IMR-90 (cell line): ENCODE measurements around the gene GOT2. TPM values are rescaled to one million over a fixed set of nuclear protein-coding genes. Genes with fewer than 3 reads are reported as not detected.

Experiments
- ATAC-seq: fragments of 200-7000 bp; cut with Tn5 transposase; 2 replicates; pipeline ENCODE4 v1.9.1; 2020; ENCODE audit warnings: low read depth, mild to moderate bottlenecking, moderate library complexity
- BruUV-seq: library from RNA; stranded (reverse); fragments of 400-500 nt; replicated peaks from 2 replicates; lab custom pipeline; 2021; lab: Mats Ljungman, UMichigan
- CTCF ChIA-PET: fragments of 300-600 bp; formaldehyde crosslinking; extraction: SDS; loops from one replicate; lab custom pipeline; 2021; ENCODE audit warnings: antibody characterized with exemption; lab: Yijun Ruan, JAX
- POLR2A ChIA-PET: fragments of 300-600 bp; sonication (Branson Sonifier 250); formaldehyde crosslinking; loops from one replicate; lab custom pipeline; 2022; ENCODE audit warnings: antibody characterized with exemption; ENCODE audit not compliant: unreplicated experiment; lab: Charles Lee
- DNase-seq: peaks from one replicate; pipeline ENCODE4 v3.0.0; 2013
- H2AFZ ChIP-seq: replicated peaks from 2 replicates; pipeline ENCODE3; 2013; ENCODE audit warnings: low read length, mild to moderate bottlenecking; ENCODE audit not compliant: poor library complexity
- H2AK5ac ChIP-seq: 2 replicates; pipeline ENCODE4 v1.6.1; 2013; ENCODE audit warnings: low read depth, low read length, inconsistent platforms
- H2AK9ac ChIP-seq: replicated peaks from 2 replicates; pipeline ENCODE3; 2013; ENCODE audit warnings: mild to moderate bottlenecking, low read depth, low read length, moderate library complexity; ENCODE audit not compliant: poor library complexity
- H2BK120ac ChIP-seq: 2 replicates; pipeline ENCODE4 v1.6.1; 2013; ENCODE audit warnings: low read depth, low read length, inconsistent platforms
- H2BK15ac ChIP-seq: 3 replicates; pipeline ENCODE4 v1.6.1; 2013; ENCODE audit warnings: low read depth, low read length, inconsistent platforms
- H2BK20ac ChIP-seq: 2 replicates; pipeline ENCODE4 v1.6.1; 2013; ENCODE audit warnings: low read depth, mild to moderate bottlenecking, inconsistent platforms, low read length, moderate library complexity
- H2BK5ac ChIP-seq: 2 replicates; pipeline ENCODE4 v1.6.1; 2013; ENCODE audit warnings: mild to moderate bottlenecking, low read depth, low read length, inconsistent platforms; ENCODE audit not compliant: poor library complexity, severe bottlenecking
- H3K14ac ChIP-seq: replicated peaks from 2 replicates; pipeline ENCODE4 v1.6.1; 2013; ENCODE audit warnings: low read depth, low read length, inconsistent platforms
- H3K18ac ChIP-seq: 2 replicates; pipeline ENCODE4 v1.6.1; 2013; ENCODE audit warnings: low read depth, low read length, control low read depth
- H3K23ac ChIP-seq: 2 replicates; pipeline ENCODE4 v1.6.1; 2013; ENCODE audit warnings: low read depth, low read length, inconsistent platforms
- H3K27ac ChIP-seq: 2 replicates; pipeline ENCODE4 v1.5.1; 2013; ENCODE audit warnings: mild to moderate bottlenecking, control low read depth, low read length; ENCODE audit not compliant: insufficient read depth
- H3K27me3 ChIP-seq: 2 replicates; pipeline ENCODE4 v1.6.1; 2013; ENCODE audit warnings: low read length; ENCODE audit not compliant: control insufficient read depth, insufficient read depth
- H3K36me3 ChIP-seq: 2 replicates; pipeline ENCODE4 v1.6.1; 2013; ENCODE audit warnings: low read length, mixed read lengths; ENCODE audit not compliant: control insufficient read depth, insufficient read depth
- H3K4ac ChIP-seq: 2 replicates; pipeline ENCODE4 v1.6.1; 2013; ENCODE audit warnings: low read depth, low read length, inconsistent platforms
- H3K4me1 ChIP-seq: 2 replicates; pipeline ENCODE4 v1.6.1; 2013; ENCODE audit warnings: low read length, mixed read lengths; ENCODE audit not compliant: control insufficient read depth, insufficient read depth
- H3K4me2 ChIP-seq: 2 replicates; pipeline ENCODE4 v1.6.1; 2013; ENCODE audit warnings: low read depth, mild to moderate bottlenecking, control low read depth, low read length, moderate library complexity
- H3K4me3 ChIP-seq: 2 replicates; pipeline ENCODE4 v1.5.1; 2013; ENCODE audit warnings: low read depth, mild to moderate bottlenecking, control low read depth, low read length, moderate library complexity; ENCODE audit not compliant: insufficient read depth
- H3K56ac ChIP-seq: 2 replicates; pipeline ENCODE4 v1.6.1; 2013; ENCODE audit warnings: low read length, inconsistent platforms; ENCODE audit not compliant: insufficient read depth; ENCODE audit errors: extremely low read depth
- H3K79me1 ChIP-seq, 2 experiments: 2 replicates each; pipeline ENCODE4 v1.6.1; 2013; ENCODE audit warnings: low read length in 2 of 2, inconsistent platforms in 1 of 2, low read depth in 1 of 2
- H3K9ac ChIP-seq: 2 replicates; pipeline ENCODE4 v1.6.1; 2013; ENCODE audit warnings: low read depth, low read length, control low read depth
- H3K9me1 ChIP-seq: 2 replicates; pipeline ENCODE4 v1.6.1; 2013; ENCODE audit warnings: low read length, inconsistent platforms; ENCODE audit not compliant: insufficient read depth
- H3K9me3 ChIP-seq: 2 replicates; pipeline ENCODE4 v1.6.1; 2013; ENCODE audit warnings: low read length; ENCODE audit not compliant: control insufficient read depth, insufficient read depth
- H4K20me1 ChIP-seq: 2 replicates; pipeline ENCODE4 v1.6.1; 2013; ENCODE audit warnings: low read length, inconsistent platforms; ENCODE audit not compliant: insufficient read depth
- H4K5ac ChIP-seq: 2 replicates; pipeline ENCODE4 v1.6.1; 2013; ENCODE audit warnings: mild to moderate bottlenecking, low read depth, low read length, control low read depth
- H4K8ac ChIP-seq, 2 experiments: 2 replicates each; pipeline ENCODE4 v1.6.1; 2013; ENCODE audit warnings: low read depth in 2 of 2, low read length in 2 of 2, control low read depth in 1 of 2, inconsistent platforms in 1 of 2
- H4K91ac ChIP-seq: 2 replicates; pipeline ENCODE4 v1.6.1; 2013; ENCODE audit warnings: low read depth, low read length, inconsistent platforms; ENCODE audit not compliant: insufficient read depth
- CHD1 ChIP-seq: IDR thresholded peaks from 2 replicates; pipeline ENCODE4 v1.6.1; 2012; ENCODE audit warnings: low read depth, low read length, improper control_type of control experiment
- ELK1 ChIP-seq: fragments of 150-350 bp; IDR thresholded peaks from 2 replicates; pipeline ENCODE4 v1.6.1; 2016; ENCODE audit warnings: low read depth, mild to moderate bottlenecking, low read length, moderate library complexity, borderline replicate concordance
- MAFK ChIP-seq: IDR thresholded peaks from 2 replicates; pipeline ENCODE4 v1.6.1; 2012; ENCODE audit warnings: low read depth, low read length, improper control_type of control experiment
- MXI1 ChIP-seq: IDR thresholded peaks from 2 replicates; pipeline ENCODE4 v1.6.1; 2012; ENCODE audit warnings: low read depth, mild to moderate bottlenecking, low read length, moderate library complexity, borderline replicate concordance
- NFE2L2 ChIP-seq: fragments of 150-350 bp; IDR thresholded peaks from 2 replicates; pipeline ENCODE4 v1.6.1; 2016; ENCODE audit warnings: low read depth, mild to moderate bottlenecking, low read length
- POLR2A ChIP-seq: IDR thresholded peaks from 2 replicates; pipeline ENCODE4 v1.6.1; 2012; ENCODE audit warnings: mild to moderate bottlenecking, low read depth, low read length
- RFX5 ChIP-seq: IDR thresholded peaks from 2 replicates; pipeline ENCODE4 v1.8.0; 2012; ENCODE audit warnings: low read depth, mild to moderate bottlenecking, low read length, moderate library complexity
- SMC3 ChIP-seq: fragments of 150-350 bp; IDR thresholded peaks from 2 replicates; pipeline ENCODE4 v1.6.1; 2016; ENCODE audit warnings: low read depth, mild to moderate bottlenecking, antibody characterized with exemption, low read length, moderate library complexity
- dilution Hi-C: fragments of 300-500 bp; cut with HindIII; formaldehyde crosslinking; loops from one replicate; pipeline ENCODE4 v1.14.3; 2018; ENCODE audit warnings: low sequenced_read_pairs; ENCODE audit not compliant: unreplicated experiment
- in situ Hi-C: fragments of 300-500 bp; cut with MboI; formaldehyde crosslinking; loops from 3 replicates; pipeline ENCODE4 v1.14.3; 2019; ENCODE audit warnings: low sequenced_read_pairs, inconsistent platforms, mixed read lengths
- intact Hi-C: fragments of 100-400 bp; cut with micrococcal nuclease; formaldehyde crosslinking; loops from 2 replicates; pipeline ENCODE4 v1.10.0; 2022
- polyA plus RNA-seq, 3 experiments: library from polyadenylated mRNA; depleted of rRNA; stranded (reverse); fragments of >200 nt; gene quantifications; 2 replicates each; pipeline ENCODE4 v1.2.3, GENCODE V29; 2012; ENCODE audit warnings: low replicate concordance in 1 of 3
- total RNA-seq: library from RNA; depleted of rRNA; stranded (reverse); fragments of >200 nt; gene quantifications from 2 replicates; pipeline ENCODE4 v1.2.3, GENCODE V29; 2012

GOT2 gene
- total and polyA plus RNA-seq, 2 of the 4 experiments (the other 2 are of a cell fraction): 50.2 to 60.2 TPM

- Histone ChIP-seq H2BK20ac (no peak overlapping the region), H2BK15ac (no peak overlapping the region), H4K20me1 (no peaks in the 10 kb centered on the region), H3K14ac (no peak overlapping the region), H3K79me1 (no peaks in the 10 kb centered on the region), H2BK5ac (no peak overlapping the region), H4K5ac (no peak overlapping the region), H3K18ac (no peak overlapping the region), H2AK5ac (no peak overlapping the region), H4K91ac (no peak overlapping the region), H3K27ac (no peak overlapping the region), H3K4me3 (no peak overlapping the region), H2AFZ (no peak overlapping the region), H2AK9ac (no peak overlapping the region), H3K9me1 (no peaks in the 10 kb centered on the region), H3K9me3 (no peaks in the 10 kb centered on the region), H3K36me3 (no peaks in the 10 kb centered on the region), H3K4me2 (no peak overlapping the region), H3K4me1 (no peaks in the 10 kb centered on the region), H3K56ac (no peak overlapping the region), H3K23ac (no peak overlapping the region), H3K4ac (no peak overlapping the region), H3K9ac (no peak overlapping the region), H2BK120ac (no peak overlapping the region), H4K8ac (no peak overlapping the region), H3K27me3 (no peaks in the 10 kb centered on the region)
- intact Hi-C loops (no loop called here), in situ Hi-C loops (no loop called here), dilution Hi-C loops (no loop called here)
- POLR2A ChIA-PET: no interaction called here
- no TSS peak for BruUV-seq
- CTCF ChIA-PET: no interaction called here
- DNase-seq: no peak
- TF ChIP-seq ELK1 (no peak), POLR2A (no peak), MXI1 (no peak), SMC3 (no peak), CHD1 (no peak), RFX5 (no peak), NFE2L2 (no peak), MAFK (no peak)
- ATAC-seq: no peak
Measured at GRCh38 chr16:58773870-58774269, 39.8 kb upstream of the GOT2 start.
